HFF-Myc (cell line): ENCODE results near the gene MRPL52.

ENCODE experiments used
- DNase-seq: peaks from one replicate; pipeline ENCODE4 v3.0.0-alpha.2; 2011; ENCODE audit warnings: low read depth; ENCODE audit errors: extremely low read depth
- H3K4me3 ChIP-seq: replicated peaks from 2 replicates; pipeline ENCODE4 v1.5.1; 2011; ENCODE audit warnings: low read depth, mild to moderate bottlenecking, control low read depth, low read length
- CTCF ChIP-seq: IDR thresholded peaks from 2 replicates; pipeline ENCODE4 v1.5.1; 2012; ENCODE audit warnings: mild to moderate bottlenecking, low read depth, low read length, control low read depth; ENCODE audit errors: missing control alignments

MRPL52 gene

DNA sequence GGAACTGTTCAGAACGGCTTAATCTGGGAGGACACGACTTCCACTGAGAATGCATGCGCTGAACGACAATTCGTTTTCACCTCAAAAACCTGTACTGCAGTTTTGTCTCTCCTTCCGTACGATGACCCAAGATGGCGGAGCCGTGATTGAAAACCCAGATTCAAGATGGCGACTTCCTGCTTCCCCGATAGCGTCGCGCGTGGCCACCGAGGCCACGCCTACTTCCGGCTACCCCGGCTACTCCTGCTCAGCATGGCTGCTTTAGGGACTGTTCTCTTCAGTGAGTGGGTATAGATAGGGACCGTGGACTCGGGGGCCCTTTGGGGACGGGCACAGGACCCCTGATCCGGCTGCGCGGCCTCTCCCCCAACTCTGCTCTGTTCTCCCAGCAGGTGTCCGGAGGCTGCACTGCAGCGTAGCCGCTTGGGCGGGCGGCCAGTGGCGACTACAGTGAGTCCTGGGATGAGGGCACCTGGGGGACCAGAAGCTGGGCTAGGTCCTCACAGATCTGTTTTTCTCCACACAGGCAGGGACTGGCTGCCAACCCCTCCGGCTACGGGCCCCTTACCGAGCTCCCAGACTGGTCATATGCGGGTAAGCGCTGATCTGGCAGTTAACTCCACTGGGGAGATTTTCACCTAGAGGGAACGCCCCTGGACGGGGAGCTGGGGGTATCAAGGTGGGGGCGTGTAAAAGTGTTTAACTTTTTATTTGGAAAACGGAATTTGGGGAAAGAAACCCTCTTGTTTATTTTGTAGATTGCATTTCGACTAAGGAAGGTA, at the start of gene MRPL52:
Gene MRPL52, plus strand, starts transcription at position 227 of the 782 bp plus-strand sequence. Its CDS starts 26 bp downstream, at position 253.
- no peak for DNase-seq
- TF ChIP-seq CTCF: no peak
- H3K4me3 ChIP-seq: peak within 1 kb of the TSS; percentile 93

DNA sequence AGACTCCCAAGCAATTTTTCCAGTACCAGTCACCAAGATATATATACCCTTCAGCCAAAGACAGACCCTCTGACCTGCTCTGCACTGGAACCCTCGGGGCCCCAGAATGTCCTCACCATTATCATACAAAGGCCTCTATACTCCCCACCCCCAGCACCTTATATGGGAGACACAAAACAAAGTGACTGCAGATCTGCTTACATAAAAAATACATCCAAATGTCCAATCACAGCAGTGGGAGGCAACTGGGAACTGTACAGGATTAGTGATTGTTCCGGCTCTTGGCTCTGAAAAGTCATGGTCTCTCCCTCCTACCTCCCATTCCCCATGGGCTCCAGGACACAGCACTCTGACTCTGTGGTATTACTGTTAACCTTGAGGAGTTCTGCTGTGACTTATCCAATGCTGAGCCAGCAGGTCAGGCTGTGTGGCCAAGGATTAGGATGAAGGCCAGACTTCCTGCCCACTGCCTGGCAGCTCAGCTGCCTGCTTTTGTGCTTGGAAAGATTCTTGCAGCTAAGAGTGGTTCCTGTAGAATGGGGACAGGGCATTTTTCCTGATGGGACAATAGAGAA, 49.5 kb upstream of the MRPL52 start:
- DNase-seq: no peak
- TF ChIP-seq CTCF: no peak
- no peak overlapping the region for H3K4me3 ChIP-seq

GRCh38 chr14:22780941-22781300, 48.8 kb upstream of the MRPL52 start:
- TF ChIP-seq CTCF: no peak
- DNase-seq: no peak
- no peak overlapping the region for H3K4me3 ChIP-seq

GRCh38 chr14:22781301-22781991, 48.2 kb upstream of the MRPL52 start:
- H3K4me3 ChIP-seq: no peak overlapping the region
- no peak for TF ChIP-seq CTCF
- DNase-seq: no peak

DNA sequence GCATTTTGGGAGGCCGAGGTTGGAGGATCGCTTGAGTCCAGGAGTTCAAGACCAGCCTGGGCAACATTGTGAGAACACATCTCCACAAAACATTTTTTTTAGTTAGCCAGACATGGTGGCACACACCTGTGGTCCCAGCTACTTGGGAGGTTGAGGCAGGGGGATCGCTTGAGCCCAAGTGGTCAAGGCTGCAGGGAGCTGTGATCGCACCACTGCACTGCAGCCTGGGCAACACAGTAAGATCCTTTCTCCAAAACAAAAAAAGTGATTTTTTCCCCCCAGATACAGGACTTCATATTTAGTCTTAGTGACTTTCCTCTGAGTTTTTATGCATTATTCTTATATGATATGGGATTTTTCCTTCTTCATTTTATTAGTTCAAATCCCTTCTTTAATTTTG, 43.0 kb upstream of the MRPL52 start:
- H3K4me3 ChIP-seq: no peak overlapping the region
- DNase-seq: no peak
- TF ChIP-seq CTCF: no peak

DNA sequence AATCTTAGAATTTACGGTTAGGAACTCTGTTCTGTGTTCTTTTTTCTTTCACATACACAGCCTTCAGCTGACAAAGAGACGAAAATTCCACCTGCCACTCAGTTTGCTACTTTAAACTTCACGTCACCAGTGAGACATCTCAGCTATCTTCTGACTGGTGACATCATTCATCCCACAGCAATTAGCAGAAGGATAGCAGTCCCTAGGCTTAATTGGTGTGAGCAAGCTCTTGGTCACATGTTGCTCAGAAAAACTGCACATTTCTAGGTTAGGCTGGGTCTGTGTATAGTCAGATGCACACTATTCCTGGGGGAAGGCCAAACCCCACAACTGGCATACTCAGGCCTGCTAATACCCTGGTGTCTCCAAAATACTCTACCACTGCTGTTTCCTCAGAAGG, 38.4 kb upstream of the MRPL52 start:
- H3K4me3 ChIP-seq: no peak overlapping the region
- no peak for TF ChIP-seq CTCF
- no peak for DNase-seq
